HG03575 (cell line): ENCODE measurements around the gene DTX3.
"Not testable (repeated sequence)": the region's sequence is repeated elsewhere in the genome, so short reads cannot be mapped to it uniquely, and the experiment has no call there.

Source experiments
- ATAC-seq: cut with Tn5 transposase; IDR thresholded peaks from one replicate; pipeline ENCODE4 v1.9.1; 2021; ENCODE audit not compliant: unreplicated experiment, insufficient number of reproducible peaks, low FRiP score; ENCODE audit errors: extremely low read depth

DTX3 gene

DNA sequence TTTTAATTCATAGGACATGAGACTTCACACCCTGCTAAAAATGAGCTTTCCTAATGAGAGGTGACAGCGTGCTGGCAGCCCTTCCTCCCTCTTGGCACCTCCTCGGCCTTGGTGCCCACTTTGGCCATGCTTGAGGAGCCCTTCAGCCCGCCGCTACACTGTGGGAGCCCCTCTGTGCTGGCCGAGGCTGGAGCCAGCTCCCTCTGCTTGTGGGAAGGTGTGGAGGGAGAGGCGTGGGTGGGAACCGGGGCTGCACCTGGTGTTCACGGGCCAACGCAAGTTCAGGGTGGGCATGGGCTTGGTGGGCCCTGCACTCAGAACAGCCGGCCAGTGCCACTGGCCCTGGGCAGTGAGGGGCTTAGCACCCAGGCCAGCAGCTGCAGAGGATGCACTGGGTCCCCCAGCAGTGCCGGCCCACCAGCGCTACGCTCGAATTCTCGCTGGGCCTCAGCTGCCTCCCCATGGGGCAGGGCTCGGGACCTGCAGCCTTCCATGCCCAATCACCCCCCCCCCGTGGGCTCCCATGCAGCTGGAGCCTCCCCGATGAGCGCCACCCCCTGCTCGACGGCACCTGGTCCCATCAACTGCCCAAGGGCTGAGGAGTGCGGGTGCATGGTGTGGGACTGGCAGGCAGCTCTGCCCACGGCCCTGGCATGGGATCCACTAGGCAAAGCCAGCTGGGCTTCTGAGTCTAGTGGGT, 51.1 kb downstream of the DTX3 start:
- no peak for ATAC-seq

GRCh38 chr12:57656408-57656807, 51.8 kb downstream of the DTX3 start:
- ATAC-seq, result not testable (repeated sequence)

GRCh38 chr12:57657744-57658143, 53.1 kb downstream of the DTX3 start:
- ATAC-seq, result no peak

DNA sequence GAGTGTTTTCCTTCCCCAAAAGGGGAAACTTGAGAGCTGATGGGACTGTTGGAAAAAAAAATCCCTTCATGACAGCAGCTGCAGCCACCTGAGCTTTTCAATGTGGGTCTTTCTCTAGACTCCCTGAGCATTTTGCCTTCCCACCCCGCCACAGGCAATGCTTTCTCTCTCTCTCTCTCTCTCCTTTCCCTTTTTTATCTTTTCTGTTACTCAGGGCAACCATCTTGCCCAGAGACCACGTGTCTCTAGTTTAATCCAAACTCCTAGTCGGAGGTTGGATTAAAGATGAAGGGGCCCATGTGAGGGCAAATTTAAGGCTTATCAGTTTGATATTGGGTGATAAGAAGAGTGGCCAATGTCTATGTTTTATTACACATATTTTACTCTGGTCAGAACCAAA, 54.3 kb downstream of the DTX3 start:
- no peak for ATAC-seq
